Choroid plexus epithelial cell (primary cell): ENCODE results near the gene ITGA5.

ENCODE experiments used
- DNase-seq: peaks from one replicate; pipeline ENCODE4 v3.0.0-alpha.2; 2010; ENCODE audit warnings: low read depth
- H3K4me3 ChIP-seq: 2 replicates; pipeline ENCODE4 v1.5.1; 2011; ENCODE audit warnings: low read depth, mild to moderate bottlenecking, control low read depth, low read length, moderate library complexity
- CTCF ChIP-seq: conservative IDR thresholded peaks from 2 replicates; pipeline ENCODE4 v1.5.1; 2011; ENCODE audit warnings: low read depth, mild to moderate bottlenecking, control low read depth, inconsistent platforms, low read length, moderate library complexity

Gene ITGA5

GRCh38 chr12:54455760-54456469 is 36.8 kb upstream of the ITGA5 start:
- H3K4me3 ChIP-seq: no peak overlapping the region
- no peak for TF ChIP-seq CTCF
- DNase-seq: peak; percentile 24

- no peak overlapping the region for H3K4me3 ChIP-seq
- no peak for DNase-seq
- no peak for TF ChIP-seq CTCF
Observed at GRCh38 chr12:54452628-54453027, 33.6 kb upstream of the ITGA5 start.

GRCh38 chr12:54448344-54448743 is 29.3 kb upstream of the ITGA5 start:
- no peak for DNase-seq
- no peak for TF ChIP-seq CTCF
- H3K4me3 ChIP-seq: no peak overlapping the region

GRCh38 chr12:54447917-54448316 is 28.9 kb upstream of the ITGA5 start:
- H3K4me3 ChIP-seq: no peak overlapping the region
- no peak for TF ChIP-seq CTCF

GRCh38 chr12:54444206-54444605 is 25.1 kb upstream of the ITGA5 start:
- H3K4me3 ChIP-seq: no peak overlapping the region
- DNase-seq: no peak
- TF ChIP-seq CTCF: no peak

More at GRCh38 chr12:54447917-54448316, 28.9 kb upstream of the ITGA5 start:
- no peak for DNase-seq

GRCh38 chr12:54443446-54443845 is 24.4 kb upstream of the ITGA5 start:
- no peak for TF ChIP-seq CTCF
- no peak overlapping the region for H3K4me3 ChIP-seq
- no peak for DNase-seq

- DNase-seq: no peak
Observed at GRCh38 chr12:54442961-54443360, 23.9 kb upstream of the ITGA5 start.

More at GRCh38 chr12:54442961-54443360, 23.9 kb upstream of the ITGA5 start:
- TF ChIP-seq CTCF: no peak
- no peak overlapping the region for H3K4me3 ChIP-seq
